ENCODE results near the gene GATA6.

Gene GATA6

DNA sequence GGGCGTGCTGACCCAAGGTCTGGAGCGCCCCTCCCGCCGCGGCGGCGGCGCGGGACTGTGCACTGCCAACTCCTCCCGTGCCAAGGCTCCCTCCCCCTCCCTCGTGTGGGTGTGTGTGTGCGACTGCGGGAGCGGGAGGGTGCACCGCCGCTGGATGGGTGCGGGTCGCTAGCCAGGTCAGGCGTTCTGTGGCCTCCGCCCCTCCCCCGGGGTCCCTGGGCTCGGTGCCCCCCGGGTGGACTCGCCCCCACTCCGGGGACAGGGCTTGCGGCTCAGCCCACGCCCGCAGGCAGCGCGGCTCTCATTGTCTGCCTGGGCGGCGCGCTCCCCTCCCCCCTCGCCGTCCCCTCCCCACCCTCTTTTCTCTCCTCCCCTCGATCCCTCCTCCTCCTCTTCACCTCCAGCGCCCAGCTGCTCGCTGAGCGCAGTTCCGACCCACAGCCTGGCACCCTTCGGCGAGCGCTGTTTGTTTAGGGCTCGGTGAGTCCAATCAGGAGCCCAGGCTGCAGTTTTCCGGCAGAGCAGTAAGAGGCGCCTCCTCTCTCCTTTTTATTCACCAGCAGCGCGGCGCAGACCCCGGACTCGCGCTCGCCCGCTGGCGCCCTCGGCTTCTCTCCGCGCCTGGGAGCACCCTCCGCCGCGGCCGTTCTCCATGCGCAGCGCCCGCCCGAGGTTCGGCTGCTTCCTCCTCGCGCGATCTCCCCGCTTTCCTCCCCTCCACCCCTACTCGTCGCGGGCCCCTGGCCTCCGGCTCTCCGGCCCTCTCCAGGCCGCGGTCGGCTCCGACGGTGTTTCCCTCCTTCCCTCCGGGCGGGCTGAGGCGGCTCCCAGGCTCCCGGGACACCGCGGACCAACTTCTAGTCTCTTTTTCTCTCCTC, at the start of gene GATA6:
TSS of gene GATA6 (plus strand) at position 579 of the 878 bp plus-strand sequence. CDS start 1,556 bp downstream, outside the sequence.
- DNase-seq (ENCODE audit: low read depth), result no peak

GRCh38 chr18:22124970-22125369, 44.4 kb upstream of the GATA6 start:
- no peak for DNase-seq (ENCODE audit: low read depth)

DNA sequence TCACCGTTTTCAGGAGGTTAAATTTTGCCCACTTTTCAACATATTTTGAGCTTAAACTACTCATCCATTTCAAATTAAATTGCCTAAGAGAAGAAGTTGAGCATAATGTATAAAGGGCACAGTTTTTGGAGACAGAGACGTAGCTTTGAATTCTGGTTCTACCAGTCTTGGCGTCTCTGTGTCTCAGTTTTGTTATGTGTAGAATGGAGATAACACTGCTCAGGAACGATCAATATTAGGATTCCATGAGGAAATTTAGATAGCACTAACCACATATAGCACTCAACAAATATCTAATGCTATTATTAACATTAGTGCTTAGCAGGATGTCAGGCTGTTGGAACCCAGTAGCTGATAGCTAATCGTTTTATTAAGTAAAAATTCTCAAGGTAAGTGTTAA, 40.4 kb upstream of the GATA6 start:
- no peak for DNase-seq (ENCODE audit: low read depth)

DNA sequence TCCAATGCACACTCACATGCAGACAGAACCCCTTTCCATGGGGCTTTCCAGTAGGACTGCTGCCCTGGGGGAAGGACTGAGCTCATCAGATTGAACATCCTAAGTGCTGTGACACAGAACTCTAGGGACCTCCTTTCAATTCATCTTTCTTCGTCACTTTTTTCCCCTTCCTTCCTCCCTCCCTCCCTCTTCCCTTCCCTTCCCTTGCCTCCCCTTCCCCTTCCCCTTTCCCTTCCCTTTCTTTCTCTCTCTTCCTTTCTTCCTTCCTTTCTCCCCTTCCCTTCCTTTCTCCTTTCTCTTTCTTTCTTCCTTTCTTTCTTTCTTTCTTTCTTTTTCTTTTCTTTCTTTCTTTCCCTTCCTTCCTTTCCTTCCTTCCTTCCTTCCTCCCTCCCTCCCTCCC, 39.6 kb upstream of the GATA6 start:
- no peak for DNase-seq (ENCODE audit: low read depth)

- DNase-seq (ENCODE audit: low read depth), result no peak
These were observed 37.1 kb upstream of the GATA6 start for GRCh38 chr18:22132258-22132657.

GRCh38 chr18:22132763-22133162, 36.6 kb upstream of the GATA6 start:
- no peak for DNase-seq (ENCODE audit: low read depth)

GRCh38 chr18:22136395-22136794, 33.0 kb upstream of the GATA6 start:
- no peak for DNase-seq (ENCODE audit: low read depth)

DNA sequence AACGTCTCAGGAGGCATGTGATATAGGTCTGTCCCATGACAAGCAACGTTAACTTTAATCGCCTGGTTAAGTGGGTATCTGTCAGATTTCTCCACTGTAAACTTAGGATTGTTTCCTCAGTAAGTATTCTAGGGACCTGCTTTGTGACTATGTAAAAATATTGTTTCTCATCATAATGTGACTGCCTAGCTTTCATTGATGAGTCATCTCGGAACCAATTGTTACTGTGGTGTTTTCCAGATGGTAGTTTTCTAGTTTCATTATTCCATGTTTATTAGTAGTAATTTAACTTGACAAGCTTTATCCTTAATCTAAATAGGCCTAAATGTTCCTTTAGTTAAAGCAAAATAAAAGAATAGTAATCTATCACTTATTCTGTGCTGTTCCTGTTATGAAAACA, 28.2 kb upstream of the GATA6 start:
- DNase-seq (ENCODE audit: low read depth), result no peak

DNA sequence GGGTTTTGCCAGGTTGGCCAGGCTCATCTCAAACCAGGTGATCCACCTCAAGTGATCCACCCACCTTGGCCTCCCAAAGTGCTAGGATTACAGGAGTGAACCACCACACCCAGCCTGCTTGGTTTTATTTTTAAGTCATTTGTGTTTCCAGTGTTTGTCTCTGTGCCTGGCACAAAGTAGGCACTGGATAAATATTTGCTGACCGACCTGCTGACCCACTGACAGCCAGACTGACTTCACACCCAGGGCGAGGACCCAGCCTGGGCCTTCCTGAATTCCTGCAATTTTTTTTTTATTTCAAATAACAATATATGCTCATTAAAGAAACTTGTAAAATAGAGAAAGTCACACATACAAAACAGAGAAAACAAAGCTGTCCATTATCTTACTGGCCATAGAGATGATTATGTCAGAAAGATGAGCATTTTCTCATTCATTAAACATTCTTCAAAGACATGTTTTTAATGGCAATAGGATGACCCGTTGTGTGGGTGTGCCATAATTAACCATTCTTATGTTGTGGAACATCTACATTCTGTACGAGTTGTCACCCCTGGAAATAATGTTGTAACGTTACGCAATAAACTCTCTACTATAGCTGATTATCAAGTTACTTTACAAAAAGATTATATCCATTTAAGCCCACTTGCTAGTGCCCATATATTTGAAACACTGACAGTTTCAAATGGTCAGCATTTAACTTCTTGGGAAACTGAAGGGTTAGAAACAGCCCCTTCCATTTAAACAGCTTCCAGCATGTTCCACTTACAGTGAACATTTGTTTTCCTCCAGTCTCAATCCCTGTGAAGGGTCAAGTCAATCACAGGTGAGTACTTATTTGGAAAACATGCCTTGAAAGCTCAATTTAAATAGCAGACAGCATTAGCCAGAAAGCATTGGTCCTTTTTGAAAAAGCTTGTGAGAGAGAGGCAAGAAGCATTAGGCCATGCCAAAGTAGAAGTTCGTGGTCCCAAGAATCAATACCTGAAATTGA, 25.7 kb upstream of the GATA6 start:
- no peak for DNase-seq (ENCODE audit: low read depth)

DNA sequence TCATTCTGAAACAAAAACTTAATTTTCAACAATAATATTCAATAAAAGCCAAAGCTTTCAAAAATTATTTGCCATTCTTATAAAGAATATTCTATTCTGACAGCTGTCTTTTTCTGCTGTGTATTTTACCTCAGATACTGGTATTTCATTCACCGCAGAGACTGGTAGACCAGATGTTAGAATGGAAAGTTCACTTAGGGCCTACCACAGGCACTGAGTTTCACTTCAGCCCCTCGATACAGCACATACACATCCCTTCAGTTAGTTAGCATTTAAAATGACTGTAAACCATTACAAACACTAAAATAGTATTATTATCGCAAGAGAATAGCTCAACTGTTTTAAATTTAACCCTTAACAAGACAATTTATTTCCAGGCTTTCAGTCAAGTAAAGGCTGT, 24.2 kb upstream of the GATA6 start:
- DNase-seq (ENCODE audit: low read depth), result no peak

- DNase-seq (ENCODE audit: low read depth), result no peak
These were observed 19.7 kb upstream of the GATA6 start for GRCh38 chr18:22149710-22150109.

DNA sequence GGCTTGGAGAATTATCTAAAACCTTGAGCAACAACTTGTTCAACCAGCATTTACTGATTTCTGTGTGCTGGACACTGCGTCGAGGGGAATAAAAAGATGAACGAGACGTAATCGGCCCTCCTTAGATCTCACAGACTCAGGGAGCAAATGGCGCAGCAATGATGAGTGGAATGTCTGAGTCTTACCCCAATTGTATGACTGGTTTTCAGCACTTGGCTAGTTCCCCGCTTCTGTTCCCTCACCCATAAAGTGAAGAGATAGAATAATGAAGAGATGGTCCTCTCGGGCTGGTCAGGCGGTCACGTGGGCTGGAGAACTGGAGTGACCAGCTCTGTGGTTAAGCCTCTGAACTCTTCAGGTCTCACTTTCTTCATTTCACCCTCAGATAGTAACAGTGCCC, 17.3 kb upstream of the GATA6 start:
- DNase-seq (ENCODE audit: low read depth), result no peak

DNA sequence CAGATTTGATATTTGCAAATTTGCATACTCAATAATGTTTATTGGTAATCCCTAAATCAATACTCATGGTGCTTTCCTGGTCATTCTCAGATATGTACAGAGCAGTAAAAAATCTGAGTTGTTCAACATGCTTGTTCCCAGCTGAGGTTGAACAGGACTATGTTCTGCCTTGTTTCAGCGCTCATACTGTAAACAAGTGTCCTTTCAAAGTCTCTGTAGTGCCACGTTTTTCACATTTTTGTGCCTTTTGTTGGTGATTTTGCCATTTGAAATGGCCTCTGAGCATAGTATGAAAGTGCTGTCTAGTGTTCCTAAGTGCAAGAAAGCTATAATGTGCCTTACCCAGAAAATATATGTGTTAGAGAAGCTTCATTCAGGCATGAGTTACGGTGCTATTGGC, 16.0 kb upstream of the GATA6 start:
- no peak for DNase-seq (ENCODE audit: low read depth)

DNA sequence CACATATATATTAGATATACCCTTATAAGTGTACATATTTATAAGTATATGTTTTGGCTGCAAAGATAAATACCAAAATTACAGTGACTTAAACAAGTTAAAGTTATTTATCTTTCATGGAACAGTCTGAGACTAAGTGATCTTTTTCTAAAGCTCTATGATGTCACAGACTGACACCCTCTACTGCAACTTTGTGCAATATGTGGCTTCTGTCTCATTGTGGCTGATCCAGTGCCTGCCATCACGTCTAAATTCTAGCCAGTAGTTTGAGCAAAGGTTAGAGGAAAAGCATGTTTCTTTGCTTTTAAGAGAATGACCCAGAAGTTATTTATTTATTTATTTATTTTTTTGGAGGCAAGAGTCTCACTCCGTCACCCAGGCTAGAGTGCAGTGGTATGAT, 13.8 kb upstream of the GATA6 start:
- no peak for DNase-seq (ENCODE audit: low read depth)

DNA sequence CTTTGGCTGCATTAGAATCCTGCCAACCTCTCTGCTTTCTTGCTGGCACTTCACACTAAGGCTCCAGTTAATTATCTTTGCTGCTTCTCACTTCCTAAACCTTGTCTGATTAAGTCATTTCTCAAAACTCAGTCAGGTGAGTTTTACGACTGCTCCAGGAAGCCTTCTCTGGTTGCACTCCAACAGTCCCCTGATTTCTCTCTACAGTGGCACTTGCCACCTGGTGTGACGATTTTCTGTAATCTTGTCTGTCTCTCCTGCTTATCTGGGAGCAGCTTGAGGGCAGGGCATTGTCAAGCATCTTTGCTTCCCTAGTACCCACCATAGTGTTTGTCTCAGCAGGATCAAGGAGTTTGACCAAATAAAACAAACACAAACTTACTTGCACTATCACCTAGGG, 10.4 kb upstream of the GATA6 start:
- no peak for DNase-seq (ENCODE audit: low read depth)

DNA sequence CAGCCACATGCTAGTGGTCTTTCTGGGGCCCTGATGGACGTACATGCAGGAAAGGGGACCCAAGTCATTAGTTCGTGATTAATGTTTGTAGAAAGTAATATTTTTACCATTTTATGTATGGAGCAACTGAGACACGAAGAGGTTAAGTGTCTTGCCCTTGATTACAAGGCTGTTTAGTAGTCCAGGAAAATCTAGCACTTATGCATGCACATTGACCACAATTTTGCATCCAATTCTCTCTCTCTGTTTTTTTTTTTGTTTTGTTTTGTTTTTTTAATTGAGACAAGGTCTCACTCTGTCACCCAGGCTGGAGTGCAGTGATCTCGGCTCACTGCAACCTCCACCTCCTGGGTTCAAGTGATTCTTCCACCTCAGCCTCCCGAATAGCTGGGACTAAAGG, 8.3 kb upstream of the GATA6 start:
- DNase-seq (ENCODE audit: low read depth), result no peak

GRCh38 chr18:22163416-22164161, 5.8 kb upstream of the GATA6 start:
- DNase-seq (ENCODE audit: low read depth), result no peak

- DNase-seq (ENCODE audit: low read depth), result no peak
These were observed 4.9 kb upstream of the GATA6 start for GRCh38 chr18:22164337-22165048.

- DNase-seq (ENCODE audit: low read depth), result no peak
These were observed 4.3 kb upstream of the GATA6 start for GRCh38 chr18:22165049-22165602.

DNA sequence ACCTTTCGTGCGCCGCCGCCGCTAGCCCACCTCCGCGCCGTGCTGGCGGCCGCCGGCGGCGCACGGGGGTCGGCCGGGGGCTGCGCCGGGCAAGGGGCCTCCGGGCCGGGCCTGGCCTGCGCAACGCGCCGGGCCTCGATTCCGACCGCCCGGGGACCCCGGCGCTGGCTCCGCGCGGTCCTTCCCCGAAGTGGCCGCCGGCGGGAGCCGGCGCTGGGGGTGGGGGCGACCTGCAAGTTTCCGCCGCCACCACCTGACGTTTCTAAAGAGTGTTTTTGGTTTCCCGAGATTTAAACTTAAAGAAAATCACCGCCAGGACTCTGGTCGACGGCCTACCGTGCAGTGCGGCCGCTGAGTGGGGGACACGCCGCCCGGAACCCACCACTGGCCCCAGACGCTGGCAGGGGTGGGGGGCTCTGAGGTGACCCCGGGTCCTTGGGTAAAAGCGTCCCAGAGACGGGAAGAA, 3.8 kb upstream of the GATA6 start:
- no peak for DNase-seq (ENCODE audit: low read depth)

All from stimulated activated CD8-positive, alpha-beta memory T cell treated with anti-CD3 and anti-CD28 coated beads, Interleukin-12 subunit alpha, Interleukin-12 subunit beta, amount 100 ng/mL, for 4 hours (primary cell).